HFFc6 (cell line): ENCODE measurements around the gene PSME2. TPM values are rescaled to one million over a fixed set of nuclear protein-coding genes. Genes with fewer than 3 reads are reported as not detected.
A peak's percentile ranks its signal among the peaks of the same experiment; 100 is the strongest.

Source experiments
- DNase-seq: peaks from one replicate; pipeline ENCODE4 v3.0.0-alpha.2; 2018
- H3K27ac Mint-ChIP-seq: 2 replicates; pipeline ENCODE4 v1.8.0; 2020; ENCODE audit warnings: mild to moderate bottlenecking, mixed read lengths
- H3K27me3 Mint-ChIP-seq: 2 replicates; pipeline ENCODE4 v1.8.0; 2021; ENCODE audit warnings: mild to moderate bottlenecking, moderate library complexity, mixed read lengths; ENCODE audit not compliant: insufficient read depth
- H3K36me3 Mint-ChIP-seq: 2 replicates; pipeline ENCODE4 v1.8.0; 2021; ENCODE audit warnings: low read depth, mixed read lengths
- H3K4me1 Mint-ChIP-seq: 2 replicates; pipeline ENCODE4 v1.8.0; 2020; ENCODE audit warnings: low read depth, mixed read lengths
- H3K4me3 Mint-ChIP-seq: 2 replicates; pipeline ENCODE4 v1.8.0; 2020; ENCODE audit warnings: mild to moderate bottlenecking, moderate library complexity, mixed read lengths
- H3K9me3 Mint-ChIP-seq: 2 replicates; pipeline ENCODE4 v1.8.0; 2020; ENCODE audit warnings: mild to moderate bottlenecking, mixed read lengths
- CTCF ChIP-seq: fragments of 200-600 bp; sonication (generic); IDR thresholded peaks from 2 replicates; pipeline ENCODE4 v1.5.0; 2021; ENCODE audit warnings: antibody characterized with exemption, mild to moderate bottlenecking
- total RNA-seq, 6 experiments: library from RNA; stranded (reverse); fragmentation: NEBNext Ultra II Directional; extraction: Animal tissue kit (Norgen Biotek cat#: 25700); gene quantifications; 2 replicates in 1 of 6; 3 replicates in 5 of 6; pipeline ENCODE4 v1.2.3, GENCODE V29; 2021

PSME2 gene
- total RNA-seq, 6 experiments from 2014 or later: 108 to 143 (median 136) TPM

- Mint-ChIP-seq H3K27me3 (no peaks in the 10 kb centered on the region; the same call in 1 of the 2 replicates), H3K9me3 (no peaks in the 10 kb centered on the region), H3K4me1 (peaks cover 17% of the 10 kb centered on the region), H3K27ac (no peak overlapping the region), H3K36me3 (0 out of 2 replicates have a peak, but pooled peaks cover 6% of the 10 kb centered on the region), H3K4me3 (no peak overlapping the region)
- no peak for DNase-seq
- TF ChIP-seq CTCF: no peak
Measured at GRCh38 chr14:24117179-24117578, 29.2 kb downstream of the PSME2 start.

GRCh38 chr14:24116128-24116814 is 30.1 kb downstream of the PSME2 start:
- Mint-ChIP-seq H3K36me3 (0 out of 2 replicates have a peak, but pooled peaks cover 6% of the 10 kb centered on the region), H3K9me3 (no peaks in the 10 kb centered on the region), H3K27me3 (no peaks in the 10 kb centered on the region; the same call in 1 of the 2 replicates), H3K4me1 (peaks cover 17% of the 10 kb centered on the region), H3K4me3 (peak overlapping the region; percentile 97), H3K27ac (no peak overlapping the region; the same call in 1 of the 2 replicates)
- DNase-seq: no peak
- TF ChIP-seq CTCF: no peak

GRCh38 chr14:24115422-24116127 is 30.8 kb downstream of the PSME2 start:
- 0 out of 2 replicates have a peak, but pooled peaks cover 6% of the 10 kb centered on the region for H3K36me3 Mint-ChIP-seq
- H3K27ac Mint-ChIP-seq: peak overlapping the region; percentile 99
- H3K4me1 Mint-ChIP-seq: peaks cover 17% of the 10 kb centered on the region
- TF ChIP-seq CTCF: no peak
- H3K9me3 Mint-ChIP-seq: no peaks in the 10 kb centered on the region
- H3K4me3 Mint-ChIP-seq: peak overlapping the region; percentile 97
- no peaks in the 10 kb centered on the region; the same call in 1 of the 2 replicates for H3K27me3 Mint-ChIP-seq
- no peak for DNase-seq

- Mint-ChIP-seq H3K4me1 (peaks cover 17% of the 10 kb centered on the region), H3K27me3 (no peaks in the 10 kb centered on the region; the same call in 1 of the 2 replicates), H3K4me3 (peak within 1 kb of the TSS; percentile 97), H3K27ac (peak within 1 kb of the TSS; percentile 99), H3K36me3 (0 out of 2 replicates have a peak, but pooled peaks cover 6% of the 10 kb centered on the region), H3K9me3 (no peaks in the 10 kb centered on the region)
- peak; percentile 100 for DNase-seq
- peak; percentile 42 for TF ChIP-seq CTCF
Measured at GRCh38 chr14:24114532-24115421, 31.6 kb downstream of the PSME2 start, which contains the start of the genes DCAF11 and NRL. DCAF11 (plus strand) TSS chr14:24114777; CDS start chr14:24115595, 818 bp downstream. NRL (minus strand) TSS chr14:24114949; CDS start chr14:24082848, 32,101 bp downstream.
